GM12801 (cell line): ENCODE results near the gene KCNMA1.

Experiments used
- CTCF ChIP-seq: IDR thresholded peaks from one replicate; pipeline ENCODE4 v1.5.1; 2011; ENCODE audit warnings: control low read depth; ENCODE audit not compliant: insufficient read length; ENCODE audit errors: extremely low read depth

Gene KCNMA1

GRCh38 chr10:76879116-76879913, 758.3 kb downstream of the KCNMA1 start:
- no peak for TF ChIP-seq CTCF

- no peak for TF ChIP-seq CTCF
Measured at GRCh38 chr10:76878514-76878913, 759.1 kb downstream of the KCNMA1 start.

- TF ChIP-seq CTCF, result no peak
Measured at GRCh38 chr10:76874896-76875295, 762.7 kb downstream of the KCNMA1 start.

- TF ChIP-seq CTCF, result no peak
Measured at GRCh38 chr10:76874176-76874575, 763.4 kb downstream of the KCNMA1 start.

GRCh38 chr10:76871697-76872295, 765.8 kb downstream of the KCNMA1 start:
- no peak for TF ChIP-seq CTCF

- TF ChIP-seq CTCF, result no peak
Measured at GRCh38 chr10:76869931-76870330, 767.7 kb downstream of the KCNMA1 start.

GRCh38 chr10:76868098-76868977, 769.3 kb downstream of the KCNMA1 start:
- no peak for TF ChIP-seq CTCF
